HAP-1 (cell line): Measurements from ENCODE around the gene CNTNAP2.
"Not testable (repeated sequence)": the region's sequence is repeated elsewhere in the genome, so short reads cannot be mapped to it uniquely, and the experiment has no call there.

ENCODE experiments used
- DNase-seq, 2 experiments: peaks; one replicate each; pipeline ENCODE4 v3.0.0-alpha.2; 2016 to 2020; ENCODE audit warnings: low spot score in 2 of 2
- H3K27me3 ChIP-seq: fragments of 250-450 bp; sonication (Bioruptor Pico); 2 replicates; pipeline ENCODE4 v1.5.1; 2020; ENCODE audit warnings: low read depth, mild to moderate bottlenecking, moderate library complexity
- H3K36me3 ChIP-seq: fragments of 250-450 bp; sonication (Bioruptor Pico); replicated peaks from 2 replicates; pipeline ENCODE4 v1.5.1; 2020; ENCODE audit warnings: mild to moderate bottlenecking
- H3K4me1 ChIP-seq: fragments of 250-450 bp; sonication (Bioruptor Pico); 2 replicates; pipeline ENCODE4 v1.5.1; 2020; ENCODE audit warnings: mild to moderate bottlenecking
- H3K4me3 ChIP-seq: fragments of 250-450 bp; sonication (Bioruptor Pico); 2 replicates; pipeline ENCODE4 v1.5.1; 2020; ENCODE audit warnings: mild to moderate bottlenecking, moderate library complexity
- H3K9me3 ChIP-seq: fragments of 250-450 bp; sonication (Bioruptor Pico); 2 replicates; pipeline ENCODE4 v1.5.1; 2020; ENCODE audit warnings: mild to moderate bottlenecking, moderate library complexity
- in situ Hi-C: fragments of 300-500 bp; cut with MboI; formaldehyde crosslinking; loops from 3 replicates; pipeline ENCODE4 v1.14.3; 2020; ENCODE audit warnings: low sequenced_read_pairs, inconsistent platforms, mixed read lengths

The CNTNAP2 gene

GRCh38 chr7:148078111-148078510 lies 1961.5 kb downstream of the CNTNAP2 start:
- H3K36me3 ChIP-seq, DNase-seq, in situ Hi-C loops: not testable (repeated sequence)

GRCh38 chr7:148079206-148080080 lies 1962.8 kb downstream of the CNTNAP2 start:
- in situ Hi-C loops: no loop called here
- DNase-seq: no peak
- no peaks in the 10 kb centered on the region for H3K4me1 ChIP-seq
- no peaks in the 10 kb centered on the region; the same call in 1 of the 2 replicates for H3K9me3 ChIP-seq
- no peak overlapping the region for H3K4me3 ChIP-seq
- H3K36me3 ChIP-seq: no peaks in the 10 kb centered on the region
- no peaks in the 10 kb centered on the region for H3K27me3 ChIP-seq

More at GRCh38 chr7:148078111-148078510, 1961.5 kb downstream of the CNTNAP2 start:
- not testable (repeated sequence) for H3K27me3 ChIP-seq, H3K4me1 ChIP-seq, H3K4me3 ChIP-seq, H3K9me3 ChIP-seq

GRCh38 chr7:148083448-148083847 lies 1966.8 kb downstream of the CNTNAP2 start:
- Histone ChIP-seq H3K36me3 (no peaks in the 10 kb centered on the region), H3K4me1 (no peaks in the 10 kb centered on the region), H3K27me3 (no peaks in the 10 kb centered on the region), H3K9me3 (no peaks in the 10 kb centered on the region; the same call in 1 of the 2 replicates), H3K4me3 (no peak overlapping the region)
- DNase-seq: no peak
- in situ Hi-C loops: no loop called here

GRCh38 chr7:148084138-148084537 lies 1967.5 kb downstream of the CNTNAP2 start:
- DNase-seq: peak; percentile 72 to 74
- Histone ChIP-seq H3K4me3 (no peak overlapping the region), H3K36me3 (no peaks in the 10 kb centered on the region), H3K9me3 (no peaks in the 10 kb centered on the region; the same call in 1 of the 2 replicates), H3K4me1 (no peaks in the 10 kb centered on the region), H3K27me3 (no peaks in the 10 kb centered on the region)
- in situ Hi-C loops: no loop called here

GRCh38 chr7:148091882-148092281 lies 1975.3 kb downstream of the CNTNAP2 start:
- DNase-seq: no peak
- Histone ChIP-seq H3K4me3 (no peak overlapping the region), H3K27me3 (no peaks in the 10 kb centered on the region), H3K9me3 (no peaks in the 10 kb centered on the region), H3K36me3 (no peaks in the 10 kb centered on the region), H3K4me1 (no peaks in the 10 kb centered on the region)
- in situ Hi-C loops: no loop called here

- in situ Hi-C loops: no loop called here
- DNase-seq: no peak
- no peak overlapping the region for H3K4me3 ChIP-seq
- H3K36me3 ChIP-seq: no peaks in the 10 kb centered on the region
- H3K4me1 ChIP-seq: no peaks in the 10 kb centered on the region
- H3K9me3 ChIP-seq: no peaks in the 10 kb centered on the region
- H3K27me3 ChIP-seq: no peaks in the 10 kb centered on the region
Measured at GRCh38 chr7:148093375-148094166, 1977.0 kb downstream of the CNTNAP2 start.

GRCh38 chr7:148095066-148095465 lies 1978.5 kb downstream of the CNTNAP2 start:
- Histone ChIP-seq H3K4me1 (no peaks in the 10 kb centered on the region), H3K27me3 (no peaks in the 10 kb centered on the region), H3K36me3 (no peaks in the 10 kb centered on the region), H3K9me3 (no peaks in the 10 kb centered on the region), H3K4me3 (no peak overlapping the region)
- in situ Hi-C loops: no loop called here
- no peak for DNase-seq

GRCh38 chr7:148104136-148104716 lies 1987.6 kb downstream of the CNTNAP2 start:
- peaks cover 11% of the 10 kb centered on the region for H3K4me1 ChIP-seq
- H3K27me3 ChIP-seq: no peaks in the 10 kb centered on the region
- DNase-seq: no peak
- no peak overlapping the region for H3K4me3 ChIP-seq
- H3K36me3 ChIP-seq: no peaks in the 10 kb centered on the region
- H3K9me3 ChIP-seq: no peaks in the 10 kb centered on the region
- in situ Hi-C loops: no loop called here

- Histone ChIP-seq H3K4me1 (peaks cover 11% of the 10 kb centered on the region), H3K9me3 (no peaks in the 10 kb centered on the region)
- in situ Hi-C loops: no loop called here
Measured at GRCh38 chr7:148104924-148105323, 1988.3 kb downstream of the CNTNAP2 start.

GRCh38 chr7:148105853-148106252 lies 1989.3 kb downstream of the CNTNAP2 start:
- in situ Hi-C loops: no loop called here
- H3K4me1 ChIP-seq: peaks cover 11% of the 10 kb centered on the region
- no peaks in the 10 kb centered on the region for H3K9me3 ChIP-seq
- H3K27me3 ChIP-seq: no peaks in the 10 kb centered on the region
- H3K4me3 ChIP-seq: no peak overlapping the region
- no peak for DNase-seq
- H3K36me3 ChIP-seq: no peaks in the 10 kb centered on the region

More at GRCh38 chr7:148104924-148105323, 1988.3 kb downstream of the CNTNAP2 start:
- no peaks in the 10 kb centered on the region for H3K27me3 ChIP-seq
- DNase-seq: no peak
- no peaks in the 10 kb centered on the region for H3K36me3 ChIP-seq
- H3K4me3 ChIP-seq: no peak overlapping the region

- DNase-seq: peak; percentile 53 to 79
- Histone ChIP-seq H3K9me3 (no peaks in the 10 kb centered on the region), H3K4me1 (peaks cover 11% of the 10 kb centered on the region), H3K27me3 (no peaks in the 10 kb centered on the region), H3K36me3 (no peaks in the 10 kb centered on the region), H3K4me3 (no peak overlapping the region)
- in situ Hi-C loops: no loop called here
Measured at GRCh38 chr7:148107443-148108127, 1991.0 kb downstream of the CNTNAP2 start.

GRCh38 chr7:148108381-148108780 lies 1991.8 kb downstream of the CNTNAP2 start:
- in situ Hi-C loops: no loop called here
- H3K4me3 ChIP-seq: no peak overlapping the region
- H3K27me3 ChIP-seq: no peaks in the 10 kb centered on the region
- H3K9me3 ChIP-seq: no peaks in the 10 kb centered on the region
- H3K36me3 ChIP-seq: no peaks in the 10 kb centered on the region
- peaks cover 11% of the 10 kb centered on the region for H3K4me1 ChIP-seq
- no peak for DNase-seq

GRCh38 chr7:148110097-148110868 lies 1993.7 kb downstream of the CNTNAP2 start:
- in situ Hi-C loops: no loop called here

More at GRCh38 chr7:148110097-148110868, 1993.7 kb downstream of the CNTNAP2 start:
- H3K4me1 ChIP-seq: peaks cover 11% of the 10 kb centered on the region
- no peak for DNase-seq
- H3K27me3 ChIP-seq: no peaks in the 10 kb centered on the region
- H3K36me3 ChIP-seq: no peaks in the 10 kb centered on the region
- H3K4me3 ChIP-seq: no peak overlapping the region
- no peaks in the 10 kb centered on the region for H3K9me3 ChIP-seq
